DMS 273 (cell line): ENCODE data around the gene ABCA3.
A peak's percentile ranks its signal among the peaks of the same experiment; 100 is the strongest.

Source experiments
- DNase-seq: peaks from one replicate; lab custom pipeline; 2025; ENCODE audit not compliant: unreplicated experiment; lab: John Stamatoyannopoulos, UW

ABCA3 gene

GRCh38 chr16:2235695-2236336 lies 104.7 kb downstream of the ABCA3 start:
- peak; percentile 53 for DNase-seq

- DNase-seq = no peak
Measured at GRCh38 chr16:2235234-2235651, 105.3 kb downstream of the ABCA3 start.

- DNase-seq = no peak
Measured at GRCh38 chr16:2234813-2235170, 105.7 kb downstream of the ABCA3 start.

GRCh38 chr16:2233872-2234812 lies 106.4 kb downstream of the ABCA3 start:
- DNase-seq = no peak

- no peak for DNase-seq
Measured at GRCh38 chr16:2233046-2233775, 107.3 kb downstream of the ABCA3 start.

GRCh38 chr16:2232094-2232990 lies 108.2 kb downstream of the ABCA3 start:
- DNase-seq = no peak

- peak; percentile 47 for DNase-seq
Measured at GRCh38 chr16:2231016-2231931, 109.3 kb downstream of the ABCA3 start.

GRCh38 chr16:2230376-2230775 lies 110.2 kb downstream of the ABCA3 start:
- no peak for DNase-seq

- no peak for DNase-seq
Measured at GRCh38 chr16:2229632-2230250, 110.8 kb downstream of the ABCA3 start.

GRCh38 chr16:2229091-2229490 lies 111.4 kb downstream of the ABCA3 start:
- DNase-seq = no peak

- DNase-seq = no peak
Measured at GRCh38 chr16:2228161-2228824, 112.2 kb downstream of the ABCA3 start.

- DNase-seq = no peak
Measured at GRCh38 chr16:2226918-2227317, 113.6 kb downstream of the ABCA3 start.

- DNase-seq = no peak
Measured at GRCh38 chr16:2226245-2226793, 114.2 kb downstream of the ABCA3 start.
